PC-3 (cell line): ENCODE measurements around the gene GDAP2. TPM values are rescaled to one million over a fixed set of nuclear protein-coding genes. Genes with fewer than 3 reads are reported as not detected.

Experiments used
- ATAC-seq: fragments of 200-7000 bp; cut with Tn5 transposase; 2 replicates; pipeline ENCODE4 v1.9.1; 2020; ENCODE audit warnings: mild to moderate bottlenecking, moderate library complexity
- Bru-seq: library from RNA; stranded (reverse); fragments of 400-500 nt; gene quantifications from one replicate; lab custom pipeline; 2021; lab: Mats Ljungman, UMichigan
- BruChase-seq, 2 experiments: library from RNA; stranded (reverse); fragments of 400-500 nt; gene quantifications; one replicate each; lab custom pipeline; 2021; lab: Mats Ljungman, UMichigan
- BruUV-seq: library from RNA; stranded (reverse); fragments of 400-500 nt; replicated peaks from 2 replicates; lab custom pipeline; 2021; lab: Mats Ljungman, UMichigan
- CTCF ChIA-PET: fragments of 300-600 bp; sonication (Branson Sonifier 250); formaldehyde crosslinking; loops from one replicate; lab custom pipeline; 2022; ENCODE audit warnings: antibody characterized with exemption; lab: Charles Lee
- POLR2A ChIA-PET: fragments of 300-600 bp; sonication (Branson Sonifier 250); formaldehyde crosslinking; loops from one replicate; lab custom pipeline; 2022; ENCODE audit warnings: antibody characterized with exemption; ENCODE audit not compliant: unreplicated experiment; lab: Charles Lee
- DNase-seq: peaks from one replicate; pipeline ENCODE4 v3.0.0-alpha.2; 2015
- H2AFZ ChIP-seq: fragments of 300-600 bp; sonication (generic); 2 replicates; pipeline ENCODE4 v1.6.0; 2016; ENCODE audit warnings: antibody characterized with exemption, low read length
- H3F3A ChIP-seq: fragments of 300-600 bp; sonication (generic); one replicate; pipeline ENCODE4 v1.6.0; 2017; ENCODE audit warnings: antibody characterized with exemption, low read length, control low read depth, mild to moderate bottlenecking; ENCODE audit not compliant: unreplicated experiment
- H3K27ac ChIP-seq: fragments of 300-600 bp; sonication (generic); 2 replicates; pipeline ENCODE4 v1.5.1; 2016; ENCODE audit warnings: mild to moderate bottlenecking, low read length
- H3K27me3 ChIP-seq: fragments of 300-600 bp; sonication (generic); 2 replicates; pipeline ENCODE4 v1.6.1; 2016; ENCODE audit warnings: low read length, mixed read lengths
- H3K36me3 ChIP-seq: fragments of 300-600 bp; sonication (generic); 2 replicates; pipeline ENCODE4 v1.6.1; 2016; ENCODE audit warnings: low read depth, mixed run types, low read length, mixed read lengths
- H3K4me1 ChIP-seq: fragments of 300-600 bp; sonication (generic); 2 replicates; pipeline ENCODE4 v1.5.1; 2016; ENCODE audit warnings: low read length; ENCODE audit not compliant: insufficient read depth
- H3K4me2 ChIP-seq: fragments of 300-600 bp; sonication (generic); 2 replicates; pipeline ENCODE4 v1.6.0; 2016; ENCODE audit warnings: low read length
- H3K4me3 ChIP-seq: fragments of 300-600 bp; sonication (generic); 2 replicates; pipeline ENCODE4 v1.5.1; 2016; ENCODE audit warnings: mild to moderate bottlenecking, low read length, mixed read lengths
- H3K79me2 ChIP-seq: fragments of 300-600 bp; sonication (generic); 2 replicates; pipeline ENCODE4 v1.6.1; 2017; ENCODE audit warnings: low read length, mixed read lengths
- H3K9ac ChIP-seq: fragments of 300-600 bp; sonication (generic); 2 replicates; pipeline ENCODE4 v1.6.0; 2016; ENCODE audit warnings: mild to moderate bottlenecking, low read length
- H3K9me2 ChIP-seq: fragments of 300-600 bp; sonication (generic); replicated peaks from 2 replicates; pipeline ENCODE4 v1.6.1; 2016; ENCODE audit warnings: mixed run types, low read length, mixed read lengths
- H3K9me3 ChIP-seq: fragments of 300-600 bp; sonication (generic); 2 replicates; pipeline ENCODE4 v1.6.1; 2016; ENCODE audit warnings: low read length, mixed read lengths
- H4K20me1 ChIP-seq: fragments of 300-600 bp; sonication (generic); 2 replicates; pipeline ENCODE4 v1.6.1; 2016; ENCODE audit warnings: low read length, mixed read lengths
- EZH2 ChIP-seq: fragments of 300-600 bp; sonication (generic); IDR thresholded peaks from one replicate; pipeline ENCODE4 v1.6.1; 2017; ENCODE audit warnings: antibody characterized with exemption, mild to moderate bottlenecking, low read length; ENCODE audit not compliant: unreplicated experiment
- EZH2phosphoT487 ChIP-seq: fragments of 300-600 bp; sonication (generic); IDR thresholded peaks from 2 replicates; pipeline ENCODE4 v1.6.1; 2018; ENCODE audit warnings: mild to moderate bottlenecking, antibody characterized with exemption, low read length, borderline replicate concordance
- intact Hi-C: fragments of 100-400 bp; cut with micrococcal nuclease; formaldehyde crosslinking; loops from 2 replicates; pipeline ENCODE4 v1.9.0; 2023
- long read RNA-seq: library from polyadenylated mRNA; unstranded; transcript quantifications from one replicate; pipeline ENCODE4 v2.0.0, GENCODE V29; 2021; ENCODE audit not compliant: unreplicated experiment
- total RNA-seq: library from RNA; depleted of rRNA; stranded (reverse); fragments of >200 nt; gene quantifications from 2 replicates; pipeline ENCODE4 v1.2.3, GENCODE V29; 2014; rRNA removed
- TF ChIP-seq, protein P1 (sequence below): fragments of 300-600 bp; sonication (generic); conservative IDR thresholded peaks from 2 replicates; pipeline ENCODE4 v1.5.1; 2017; ENCODE audit warnings: antibody characterized with exemption, low read depth, mild to moderate bottlenecking, low read length

GDAP2 gene, protein sequence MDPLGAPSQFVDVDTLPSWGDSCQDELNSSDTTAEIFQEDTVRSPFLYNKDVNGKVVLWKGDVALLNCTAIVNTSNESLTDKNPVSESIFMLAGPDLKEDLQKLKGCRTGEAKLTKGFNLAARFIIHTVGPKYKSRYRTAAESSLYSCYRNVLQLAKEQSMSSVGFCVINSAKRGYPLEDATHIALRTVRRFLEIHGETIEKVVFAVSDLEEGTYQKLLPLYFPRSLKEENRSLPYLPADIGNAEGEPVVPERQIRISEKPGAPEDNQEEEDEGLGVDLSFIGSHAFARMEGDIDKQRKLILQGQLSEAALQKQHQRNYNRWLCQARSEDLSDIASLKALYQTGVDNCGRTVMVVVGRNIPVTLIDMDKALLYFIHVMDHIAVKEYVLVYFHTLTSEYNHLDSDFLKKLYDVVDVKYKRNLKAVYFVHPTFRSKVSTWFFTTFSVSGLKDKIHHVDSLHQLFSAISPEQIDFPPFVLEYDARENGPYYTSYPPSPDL
- 17.7 and 20.7 TPM in 2 replicates for total RNA-seq
- percentile 86 among the genes with signal in this experiment for Bru-seq, nascent RNA
- BruChase-seq, experiment 1, labeled RNA remaining after a 6-hour chase, result percentile 87 among the genes with signal in this experiment
- BruChase-seq, experiment 2, labeled RNA remaining after a 2-hour chase, result percentile 91 among the genes with signal in this experiment
- long read RNA-seq, full-length matches to known transcripts, result 17 of 39 reads
- long read RNA-seq, partial matches to known transcripts, result 3 of 39 reads
- long read RNA-seq, other reads (novel, unspliced or antisense), result 19 of 39 reads

DNA sequence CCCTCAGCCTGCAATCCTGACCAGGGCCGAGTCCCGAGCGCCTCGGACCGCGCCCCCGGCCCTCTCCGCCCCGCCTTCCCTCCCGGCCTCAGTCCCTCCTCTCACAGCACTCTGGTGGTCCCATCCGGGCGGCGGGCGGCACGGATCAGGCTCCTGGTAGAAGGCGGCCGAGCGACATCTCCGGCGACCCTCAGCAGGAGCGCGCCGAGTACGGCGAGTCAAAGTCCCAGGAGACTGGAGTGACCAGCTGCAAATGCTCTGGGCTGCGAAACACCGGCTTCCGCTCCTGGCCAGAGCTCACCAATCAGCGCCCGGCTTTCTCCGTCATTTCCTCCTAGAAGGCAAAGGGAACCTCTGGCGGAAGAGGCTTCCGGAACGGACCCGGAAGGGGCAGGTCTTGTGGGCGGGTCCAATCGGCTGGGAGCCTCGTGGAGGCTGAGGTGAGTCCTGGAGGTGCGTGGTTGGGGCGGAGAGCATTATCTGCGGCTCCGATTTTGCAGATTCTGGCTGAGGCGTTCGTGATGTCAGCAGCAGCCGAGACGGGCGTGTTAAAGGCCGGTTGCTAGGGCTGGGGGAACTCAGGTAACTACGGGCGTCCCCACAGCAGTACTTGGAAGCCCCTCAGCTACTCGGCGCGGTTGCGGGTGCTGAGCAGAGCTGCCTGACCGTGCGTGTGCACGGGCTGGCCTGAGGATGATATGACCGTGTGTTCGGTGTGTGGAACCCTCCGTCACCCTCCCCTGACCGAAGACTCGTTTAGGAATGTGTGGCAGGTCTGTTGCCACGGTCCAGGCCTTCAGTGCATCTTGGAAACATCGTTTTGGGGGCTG lies at the start of gene GDAP2, which contains the start of gene WDR3:
GDAP2 (minus strand) TSS at position 279 of the 830 bp plus-strand sequence. CDS start 9,264 bp downstream, outside the sequence.
WDR3 (plus strand) TSS at position 397 of the 830 bp plus-strand sequence. CDS start 3,581 bp downstream, outside the sequence.
- CTCF ChIA-PET, result interaction anchor here (0.6 to 1.4 kb wide), 3 partner anchors 322 to 606 kb away, joined by 3 to 9 read pairs (median 3); no protein-coding TSS in a partner anchor
- H3K27ac ChIP-seq, result peak within 1 kb of the TSS; percentile 31
- intact Hi-C loops, result loop anchor here (5.0 to 10.0 kb wide), 2 partner anchors 325 to 562 kb away; partner anchors contain the start of genes MAN1A2 and TENT5C
- peak within 1 kb of the TSS; percentile 86 for H3K4me3 ChIP-seq
- H3K4me2 ChIP-seq, result peak within 1 kb of the TSS; percentile 90
- H3K9ac ChIP-seq, result peak within 1 kb of the TSS; percentile 93
- no peaks in the 10 kb centered on the region for H3K27me3 ChIP-seq
- DNase-seq (peak; percentile 98), ATAC-seq (peak; percentile 83)
- BruUV-seq, result TSS peak; percentile 64
- peaks cover 37% of the 10 kb centered on the region for H4K20me1 ChIP-seq
- H2AFZ ChIP-seq, result peak within 1 kb of the TSS; percentile 77
- H3K9me2 ChIP-seq, result no peaks in the 10 kb centered on the region
- no peaks in the 10 kb centered on the region for H3K9me3 ChIP-seq
- H3K36me3 ChIP-seq, result peaks cover 15% of the 10 kb centered on the region; the same call in 1 of the 2 replicates
- no peaks in the 10 kb centered on the region for H3F3A ChIP-seq
- POLR2A ChIA-PET, result interaction anchor here (0.5 to 0.6 kb wide), 2 partner anchors 58 to 508 kb away, joined by 4 read pairs; no protein-coding TSS in a partner anchor
- TF ChIP-seq EZH2phosphoT487, result no peak
- TF ChIP-seq, protein P1, sequence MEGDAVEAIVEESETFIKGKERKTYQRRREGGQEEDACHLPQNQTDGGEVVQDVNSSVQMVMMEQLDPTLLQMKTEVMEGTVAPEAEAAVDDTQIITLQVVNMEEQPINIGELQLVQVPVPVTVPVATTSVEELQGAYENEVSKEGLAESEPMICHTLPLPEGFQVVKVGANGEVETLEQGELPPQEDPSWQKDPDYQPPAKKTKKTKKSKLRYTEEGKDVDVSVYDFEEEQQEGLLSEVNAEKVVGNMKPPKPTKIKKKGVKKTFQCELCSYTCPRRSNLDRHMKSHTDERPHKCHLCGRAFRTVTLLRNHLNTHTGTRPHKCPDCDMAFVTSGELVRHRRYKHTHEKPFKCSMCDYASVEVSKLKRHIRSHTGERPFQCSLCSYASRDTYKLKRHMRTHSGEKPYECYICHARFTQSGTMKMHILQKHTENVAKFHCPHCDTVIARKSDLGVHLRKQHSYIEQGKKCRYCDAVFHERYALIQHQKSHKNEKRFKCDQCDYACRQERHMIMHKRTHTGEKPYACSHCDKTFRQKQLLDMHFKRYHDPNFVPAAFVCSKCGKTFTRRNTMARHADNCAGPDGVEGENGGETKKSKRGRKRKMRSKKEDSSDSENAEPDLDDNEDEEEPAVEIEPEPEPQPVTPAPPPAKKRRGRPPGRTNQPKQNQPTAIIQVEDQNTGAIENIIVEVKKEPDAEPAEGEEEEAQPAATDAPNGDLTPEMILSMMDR, result no peak
- no peak for TF ChIP-seq EZH2
- peaks cover 95% of the 10 kb centered on the region for H3K79me2 ChIP-seq
- peaks cover 51% of the 10 kb centered on the region for H3K4me1 ChIP-seq

DNA sequence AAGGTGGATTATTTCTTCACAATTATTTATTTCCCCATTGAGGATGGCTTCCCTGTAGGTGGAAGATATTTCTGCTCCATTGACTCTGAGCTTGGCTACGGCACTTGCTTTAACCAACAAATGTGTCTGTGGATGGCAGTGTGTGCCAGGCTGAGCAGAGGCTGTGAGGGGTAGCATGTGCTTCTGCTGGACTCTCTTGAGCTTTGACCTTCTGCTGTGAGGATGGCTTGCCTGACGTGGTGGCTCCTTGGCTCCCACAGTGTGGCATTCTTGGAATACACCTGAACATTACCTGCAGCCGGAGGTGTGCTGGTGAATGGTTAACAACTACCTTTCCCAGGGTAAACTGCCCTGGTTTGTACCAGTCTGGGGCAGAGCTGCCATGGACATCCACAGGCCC lies 47.0 kb upstream of the GDAP2 start:
- BruUV-seq, result no TSS peak
- Histone ChIP-seq H2AFZ (no peak overlapping the region), H3K27me3 (peaks cover 37% of the 10 kb centered on the region), H3F3A (no peaks in the 10 kb centered on the region), H3K4me2 (no peak overlapping the region), H3K27ac (no peak overlapping the region), H3K9ac (no peak overlapping the region), H3K9me3 (no peaks in the 10 kb centered on the region), H3K4me1 (no peaks in the 10 kb centered on the region), H4K20me1 (no peaks in the 10 kb centered on the region), H3K4me3 (no peak overlapping the region), H3K9me2 (no peaks in the 10 kb centered on the region), H3K36me3 (no peaks in the 10 kb centered on the region), H3K79me2 (no peaks in the 10 kb centered on the region)
- intact Hi-C loops, result no loop called here
- ATAC-seq (no peak), DNase-seq (no peak)
- ChIA-PET CTCF (no interaction called here), POLR2A (no interaction called here)
- TF ChIP-seq EZH2phosphoT487 (no peak), EZH2 (no peak)
- TF ChIP-seq, protein P1, result no peak
